ENCODE data around the gene CHRNB1. TPM values are rescaled to one million over a fixed set of nuclear protein-coding genes. Genes with fewer than 3 reads are reported as not detected.

The CHRNB1 gene
- total RNA-seq, 1 donor from 2014 or later, result 15.4 TPM

Other genes starting within 250 kb of the CHRNB1 start
- 16.1 and 18.5 TPM in 2 replicates for gene DLG4, start 225.2 kb upstream of the CHRNB1 start, total RNA-seq
- 479 and 485 TPM in 2 replicates for gene ACADVL, start 225.1 kb upstream of the CHRNB1 start, total RNA-seq
- 46.8 and 46.9 TPM in 2 replicates for gene DVL2, start 210.5 kb upstream of the CHRNB1 start, total RNA-seq
- 61.5 and 67.3 TPM in 2 replicates for gene PHF23, start 205.6 kb upstream of the CHRNB1 start, total RNA-seq
- gene GABARAP, start 202.6 kb upstream of the CHRNB1 start, total RNA-seq, result 287 and 288 TPM in 2 replicates
- 167 and 170 TPM in 2 replicates for gene CTDNEP1, start 193.3 kb upstream of the CHRNB1 start, total RNA-seq
- gene ELP5, start 192.8 kb upstream of the CHRNB1 start, total RNA-seq, result 45.0 and 50.6 TPM in 2 replicates
- gene CLDN7, start 182.6 kb upstream of the CHRNB1 start, total RNA-seq, result 0.12 and 0.49 TPM in 2 replicates
- gene SLC2A4, start 163.3 kb upstream of the CHRNB1 start, total RNA-seq, result 0.12 TPM in 1 of 2 replicates, not detected in the other
- gene YBX2, start 150.4 kb upstream of the CHRNB1 start, total RNA-seq, result 0.39 and 0.63 TPM in 2 replicates
- 697 and 698 TPM in 2 replicates for gene EIF5A, start 137.4 kb upstream of the CHRNB1 start, total RNA-seq
- gene GPS2, start 129.7 kb upstream of the CHRNB1 start, total RNA-seq, result 88.7 and 90.6 TPM in 2 replicates
- gene NEURL4, start 115.7 kb upstream of the CHRNB1 start, total RNA-seq, result 37.2 and 37.7 TPM in 2 replicates
- 693 and 701 TPM in 2 replicates for gene ACAP1, start 108.5 kb upstream of the CHRNB1 start, total RNA-seq
- 10.2 and 10.3 TPM in 2 replicates for gene KCTD11, start 92.9 kb upstream of the CHRNB1 start, total RNA-seq
- 0.17 TPM in 1 of 2 replicates, not detected in the other for gene TMEM95, start 89.9 kb upstream of the CHRNB1 start, total RNA-seq
- gene TNK1, start 64.0 kb upstream of the CHRNB1 start, total RNA-seq, result 1.1 and 1.4 TPM in 2 replicates
- 127 and 139 TPM in 2 replicates for gene PLSCR3, start 50.5 kb upstream of the CHRNB1 start, total RNA-seq
- gene TMEM256, start 41.0 kb upstream of the CHRNB1 start, total RNA-seq, result 51.6 and 53.9 TPM in 2 replicates
- gene NLGN2, start 37.2 kb upstream of the CHRNB1 start, total RNA-seq, result 1.5 and 2.1 TPM in 2 replicates
- 0.22 TPM in 1 of 2 replicates, not detected in the other for gene SPEM1, start 24.7 kb upstream of the CHRNB1 start, total RNA-seq
- gene SPEM2, start 19.4 kb upstream of the CHRNB1 start, total RNA-seq, result not detected in 2 replicates
- not detected in 2 replicates for gene SPEM3, start 16.2 kb upstream of the CHRNB1 start, total RNA-seq
- gene TMEM102, start 9.6 kb upstream of the CHRNB1 start, total RNA-seq, result 16.0 and 16.3 TPM in 2 replicates
- 15.0 and 15.4 TPM in 2 replicates for gene FGF11, start 5.5 kb upstream of the CHRNB1 start, total RNA-seq
- 25.2 and 26.5 TPM in 2 replicates for gene ZBTB4, start 34.6 kb downstream of the CHRNB1 start, total RNA-seq
- gene SLC35G6, start 36.4 kb downstream of the CHRNB1 start, total RNA-seq, result not detected in 2 replicates
- gene POLR2A, start 39.3 kb downstream of the CHRNB1 start, total RNA-seq, result 208 and 222 TPM in 2 replicates
- gene TNFSF12, start 104.0 kb downstream of the CHRNB1 start, total RNA-seq, result 79.9 and 96.4 TPM in 2 replicates
- 6.0 and 6.3 TPM in 2 replicates for gene TNFSF13, start 113.7 kb downstream of the CHRNB1 start, total RNA-seq
- 55.0 and 58.3 TPM in 2 replicates for gene SENP3, start 116.9 kb downstream of the CHRNB1 start, total RNA-seq
- 8.0 TPM in 2 replicates for gene CD68, start 134.6 kb downstream of the CHRNB1 start, total RNA-seq
- 85.1 and 88.0 TPM in 2 replicates for gene MPDU1, start 138.8 kb downstream of the CHRNB1 start, total RNA-seq
- 0.20 and 0.27 TPM in 2 replicates for gene SOX15, start 145.0 kb downstream of the CHRNB1 start, total RNA-seq
- gene FXR2, start 169.8 kb downstream of the CHRNB1 start, total RNA-seq, result 32.6 and 40.1 TPM in 2 replicates
- gene SAT2, start 182.8 kb downstream of the CHRNB1 start, total RNA-seq, result 27.4 and 29.0 TPM in 2 replicates
- gene SHBG, start 185.1 kb downstream of the CHRNB1 start, total RNA-seq, result not detected in 2 replicates
- 0.22 and 0.37 TPM in 2 replicates for gene ATP1B2, start 205.9 kb downstream of the CHRNB1 start, total RNA-seq
- gene TP53, start 242.4 kb downstream of the CHRNB1 start, total RNA-seq, result 207 and 218 TPM in 2 replicates
- gene WRAP53, start 243.4 kb downstream of the CHRNB1 start, total RNA-seq, result 19.7 and 23.9 TPM in 2 replicates

Data from T-helper 1 cell treated with Interleukin-12 subunit alpha and Interleukin-12 subunit beta and Interleukin-4 antibody, amounts not matched to agents 30 ng/mL and 1 ng/mL, for 36 hours (primary cell).